Measurements from ENCODE around the gene LAMC2. TPM values are rescaled to one million over a fixed set of nuclear protein-coding genes. Genes with fewer than 3 reads are reported as not detected.

Gene LAMC2
- total and polyA plus RNA-seq, 9 of the 15 experiments (the other 6 are each of a cell fraction or from before 2014, with no cell fraction given), result 0.02 to 0.03 TPM; not detected in 7

DNA sequence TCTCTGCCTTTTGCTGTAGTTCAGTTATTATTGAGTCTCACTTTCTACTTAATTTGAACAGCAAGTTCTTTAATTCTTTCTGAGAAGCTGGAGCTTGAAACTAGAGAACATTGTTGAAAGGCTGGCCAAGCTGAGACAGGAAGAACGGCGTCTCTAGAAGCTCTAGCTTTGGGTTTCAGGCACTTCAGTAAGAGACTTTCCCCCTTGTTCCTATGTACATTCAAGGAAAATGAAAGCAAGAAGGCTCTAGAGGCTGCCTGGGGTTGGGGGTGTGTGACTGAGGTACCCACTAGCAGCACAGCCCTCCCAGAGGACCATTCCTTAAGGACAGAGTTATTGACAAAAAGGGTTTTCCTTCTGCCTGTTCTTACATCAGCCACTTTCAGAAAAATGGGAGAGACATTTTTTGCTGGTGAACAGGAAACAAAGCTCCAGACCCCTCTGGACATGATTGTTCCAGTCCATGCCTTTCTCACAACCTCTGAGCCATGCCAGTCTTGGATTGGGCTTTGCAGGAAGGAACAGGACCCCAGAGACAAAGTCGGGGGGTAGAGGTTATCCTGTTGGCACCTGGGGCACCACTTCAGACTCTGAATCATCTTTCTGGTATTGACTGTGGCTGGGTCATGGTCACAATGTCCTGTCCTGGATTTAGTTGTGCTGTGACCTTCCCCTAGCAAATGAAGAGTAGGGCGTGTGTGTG is 63.1 kb downstream of the LAMC2 start:
- POLR2A ChIA-PET, result interaction anchor here (0.6 kb wide), 1 partner anchor 1643 kb away, joined by 3 read pairs; no protein-coding TSS in a partner anchor
- Histone ChIP-seq H3K4me1 (replicated peaks in 1 of 2; ENCODE audit: control insufficient read depth in 2 of 2, insufficient read depth in 2 of 2, low read length in 2 of 2) (no peaks in the 10 kb centered on the region), H3K27ac (ENCODE audit: extremely low read depth, low read depth, low read length) (no peak overlapping the region), H3K4me3 (no peak overlapping the region), H3K4me2 (ENCODE audit: insufficient read depth, low read length) (no peak overlapping the region), H2AFZ (ENCODE audit: low read depth, low read length) (no peak overlapping the region), H3K9me1 (ENCODE audit: control insufficient read depth, insufficient read depth, low read length) (no peaks in the 10 kb centered on the region), H3K36me3 (ENCODE audit: control insufficient read depth, insufficient read depth, low read length) (no peaks in the 10 kb centered on the region), H3K27me3 (ENCODE audit: control insufficient read depth in 2 of 2, insufficient read depth in 2 of 2, low read length in 2 of 2) (peaks cover 0 to 16% of the 10 kb centered on the region in 2 experiments; a peak in 2 of 5 replicates), H4K20me1 (replicated peaks; ENCODE audit: control insufficient read depth, insufficient read depth, low read length) (no peaks in the 10 kb centered on the region), H3K79me2 (ENCODE audit: control insufficient read depth, insufficient read depth, low read length) (no peaks in the 10 kb centered on the region), H3K9me3 (replicated peaks; ENCODE audit: control insufficient read depth, insufficient read depth, low read depth, low read length) (no peaks in the 10 kb centered on the region), H3K9ac (ENCODE audit: insufficient read depth in 1 of 2, low read depth in 2 of 2, low read length in 2 of 2) (no peak overlapping the region)
- CTCF ChIA-PET (ENCODE audit: low intra/inter-chr PET ratio), result no interaction called here
- FAIRE-seq (no peak), ATAC-seq (no peak), DNase-seq (ENCODE audit: extremely low read depth in 1 of 4, low spot score in 3 of 4) (no peak)
- in situ Hi-C loops (cut with MboI) (loop anchor here (25.0 kb wide), 1 partner anchor 287 kb away; the partner anchor contains the start of gene SHCBP1L), intact Hi-C loops (cut with micrococcal nuclease) (no loop called here)
- 0% methylated on average over 4 of the region's 4 CpGs for WGBS (ENCODE audit: insufficient coverage, low coverage, missing lambda C conversion rate)
- no TSS peak for BruUV-seq (replicated peaks)
- TF ChIP-seq GABPA (tag; conservative IDR thresholded peaks at IDR 0.05; ENCODE audit: low read depth), result no peak
- no peak for TF ChIP-seq CBX1 (IDR thresholded peaks at IDR 0.05; ENCODE audit: low read depth)
- TF ChIP-seq ZNF695 (CRISPR knock-in tag; IDR thresholded peaks at IDR 0.05), result no peak
- no peak for TF ChIP-seq NR2C1 (IDR thresholded peaks at IDR 0.05)
- no peak for TF ChIP-seq NR2C1 (tag; IDR thresholded peaks at IDR 0.05)
- TF ChIP-seq, protein P1, sequence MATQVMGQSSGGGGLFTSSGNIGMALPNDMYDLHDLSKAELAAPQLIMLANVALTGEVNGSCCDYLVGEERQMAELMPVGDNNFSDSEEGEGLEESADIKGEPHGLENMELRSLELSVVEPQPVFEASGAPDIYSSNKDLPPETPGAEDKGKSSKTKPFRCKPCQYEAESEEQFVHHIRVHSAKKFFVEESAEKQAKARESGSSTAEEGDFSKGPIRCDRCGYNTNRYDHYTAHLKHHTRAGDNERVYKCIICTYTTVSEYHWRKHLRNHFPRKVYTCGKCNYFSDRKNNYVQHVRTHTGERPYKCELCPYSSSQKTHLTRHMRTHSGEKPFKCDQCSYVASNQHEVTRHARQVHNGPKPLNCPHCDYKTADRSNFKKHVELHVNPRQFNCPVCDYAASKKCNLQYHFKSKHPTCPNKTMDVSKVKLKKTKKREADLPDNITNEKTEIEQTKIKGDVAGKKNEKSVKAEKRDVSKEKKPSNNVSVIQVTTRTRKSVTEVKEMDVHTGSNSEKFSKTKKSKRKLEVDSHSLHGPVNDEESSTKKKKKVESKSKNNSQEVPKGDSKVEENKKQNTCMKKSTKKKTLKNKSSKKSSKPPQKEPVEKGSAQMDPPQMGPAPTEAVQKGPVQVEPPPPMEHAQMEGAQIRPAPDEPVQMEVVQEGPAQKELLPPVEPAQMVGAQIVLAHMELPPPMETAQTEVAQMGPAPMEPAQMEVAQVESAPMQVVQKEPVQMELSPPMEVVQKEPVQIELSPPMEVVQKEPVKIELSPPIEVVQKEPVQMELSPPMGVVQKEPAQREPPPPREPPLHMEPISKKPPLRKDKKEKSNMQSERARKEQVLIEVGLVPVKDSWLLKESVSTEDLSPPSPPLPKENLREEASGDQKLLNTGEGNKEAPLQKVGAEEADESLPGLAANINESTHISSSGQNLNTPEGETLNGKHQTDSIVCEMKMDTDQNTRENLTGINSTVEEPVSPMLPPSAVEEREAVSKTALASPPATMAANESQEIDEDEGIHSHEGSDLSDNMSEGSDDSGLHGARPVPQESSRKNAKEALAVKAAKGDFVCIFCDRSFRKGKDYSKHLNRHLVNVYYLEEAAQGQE (IDR thresholded peaks at IDR 0.05; ENCODE audit: borderline replicate concordance), result no peak
- TF ChIP-seq, protein P1 (CRISPR knock-in tag; IDR thresholded peaks at IDR 0.05; ENCODE audit: low read depth), result no peak
- TF ChIP-seq, protein P2, sequence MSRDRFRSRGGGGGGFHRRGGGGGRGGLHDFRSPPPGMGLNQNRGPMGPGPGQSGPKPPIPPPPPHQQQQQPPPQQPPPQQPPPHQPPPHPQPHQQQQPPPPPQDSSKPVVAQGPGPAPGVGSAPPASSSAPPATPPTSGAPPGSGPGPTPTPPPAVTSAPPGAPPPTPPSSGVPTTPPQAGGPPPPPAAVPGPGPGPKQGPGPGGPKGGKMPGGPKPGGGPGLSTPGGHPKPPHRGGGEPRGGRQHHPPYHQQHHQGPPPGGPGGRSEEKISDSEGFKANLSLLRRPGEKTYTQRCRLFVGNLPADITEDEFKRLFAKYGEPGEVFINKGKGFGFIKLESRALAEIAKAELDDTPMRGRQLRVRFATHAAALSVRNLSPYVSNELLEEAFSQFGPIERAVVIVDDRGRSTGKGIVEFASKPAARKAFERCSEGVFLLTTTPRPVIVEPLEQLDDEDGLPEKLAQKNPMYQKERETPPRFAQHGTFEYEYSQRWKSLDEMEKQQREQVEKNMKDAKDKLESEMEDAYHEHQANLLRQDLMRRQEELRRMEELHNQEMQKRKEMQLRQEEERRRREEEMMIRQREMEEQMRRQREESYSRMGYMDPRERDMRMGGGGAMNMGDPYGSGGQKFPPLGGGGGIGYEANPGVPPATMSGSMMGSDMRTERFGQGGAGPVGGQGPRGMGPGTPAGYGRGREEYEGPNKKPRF (IDR thresholded peaks at IDR 0.05; ENCODE audit: low read depth, low read length), result no peak
- no peak for TF ChIP-seq TARDBP (IDR thresholded peaks at IDR 0.05)
- no peak for TF ChIP-seq ZNF707 (CRISPR knock-in tag; conservative IDR thresholded peaks at IDR 0.05)
- TF ChIP-seq PRMT5 (CRISPR knock-in tag; IDR thresholded peaks at IDR 0.05), result no peak
- TF ChIP-seq GABPB1 (CRISPR knock-in tag; IDR thresholded peaks at IDR 0.05), result no peak
